Stimulated activated CD8-positive, alpha-beta memory T cell treated with anti-CD3 and anti-CD28 coated beads, Interleukin-15, amount 100 ng/mL, for 4 hours (primary cell): ENCODE measurements around the gene RCAN3.
"Not testable (repeated sequence)": the region's sequence is repeated elsewhere in the genome, so short reads cannot be mapped to it uniquely, and the experiment has no call there.

Source experiments
- DNase-seq, 2 donors: peaks; one replicate each; pipeline ENCODE4 v3.0.0-alpha.2; 2020; ENCODE audit warnings: low read depth in 2 of 2

The RCAN3 gene

GRCh38 chr1:24513706-24514105, 11.1 kb downstream of the RCAN3 start:
- DNase-seq, result no peak

GRCh38 chr1:24514946-24515345, 12.3 kb downstream of the RCAN3 start:
- no peak for DNase-seq

- not testable (repeated sequence) for DNase-seq
Measured at GRCh38 chr1:24515671-24516209, 13.1 kb downstream of the RCAN3 start.

GRCh38 chr1:24516506-24516905, 13.9 kb downstream of the RCAN3 start:
- no peak for DNase-seq

- DNase-seq, result no peak
Measured at GRCh38 chr1:24517898-24518297, 15.3 kb downstream of the RCAN3 start.

- DNase-seq, result not testable (repeated sequence)
Measured at GRCh38 chr1:24520282-24520681, 17.6 kb downstream of the RCAN3 start.

GRCh38 chr1:24525606-24526005, 23.0 kb downstream of the RCAN3 start:
- no peak for DNase-seq

- no peak for DNase-seq
Measured at GRCh38 chr1:24526045-24526444, 23.4 kb downstream of the RCAN3 start.

- peak in 1 of 2 donors; percentile 27 for DNase-seq
Measured at GRCh38 chr1:24526940-24527542, 24.4 kb downstream of the RCAN3 start.

- DNase-seq, result no peak
Measured at GRCh38 chr1:24528744-24529143, 26.1 kb downstream of the RCAN3 start.

GRCh38 chr1:24529292-24529691, 26.7 kb downstream of the RCAN3 start:
- not testable (repeated sequence) for DNase-seq

GRCh38 chr1:24535021-24535424, 32.4 kb downstream of the RCAN3 start:
- peak; percentile 42 to 50 for DNase-seq

- DNase-seq, result no peak
Measured at GRCh38 chr1:24535778-24536177, 33.1 kb downstream of the RCAN3 start.

- DNase-seq, result peak; percentile 41 to 57
Measured at GRCh38 chr1:24536391-24536840, 33.8 kb downstream of the RCAN3 start.

- no peak for DNase-seq
Measured at GRCh38 chr1:24540051-24540905, 37.6 kb downstream of the RCAN3 start.

- DNase-seq, result no peak
Measured at GRCh38 chr1:24540906-24541710, 38.5 kb downstream of the RCAN3 start.

GRCh38 chr1:24541711-24542346, 39.2 kb downstream of the RCAN3 start:
- no peak for DNase-seq

GRCh38 chr1:24544239-24544638, 41.6 kb downstream of the RCAN3 start:
- no peak for DNase-seq

- DNase-seq, result no peak
Measured at GRCh38 chr1:24545662-24546061, 43.0 kb downstream of the RCAN3 start.

- DNase-seq, result no peak
Measured at GRCh38 chr1:24547195-24547594, 44.6 kb downstream of the RCAN3 start.

- DNase-seq, result no peak
Measured at GRCh38 chr1:24548070-24548469, 45.4 kb downstream of the RCAN3 start.
